H9 (cell line): ENCODE data around the gene CELF4. TPM values are rescaled to one million over a fixed set of nuclear protein-coding genes. Genes with fewer than 3 reads are reported as not detected.

Experiments used
- DNase-seq: peaks from one replicate; pipeline ENCODE4 v3.0.0-alpha.2; 2017
- H2AFZ ChIP-seq: one replicate; pipeline ENCODE4 v1.6.1; 2013; ENCODE audit warnings: mild to moderate bottlenecking, low read length, control low read depth, moderate library complexity
- H2AK5ac ChIP-seq: 2 replicates; pipeline ENCODE4 v1.6.1; 2013; ENCODE audit warnings: low read length, control low read depth, mixed read lengths; ENCODE audit not compliant: insufficient read length
- H2BK120ac ChIP-seq: one replicate; pipeline ENCODE4 v1.6.1; 2013; ENCODE audit warnings: low read depth, mild to moderate bottlenecking, low read length, control low read depth, inconsistent platforms; ENCODE audit not compliant: poor library complexity, severe bottlenecking
- H2BK12ac ChIP-seq: 2 replicates; pipeline ENCODE4 v1.6.1; 2013; ENCODE audit warnings: low read length, control low read depth, mixed read lengths, low read depth; ENCODE audit not compliant: insufficient read length
- H2BK15ac ChIP-seq: 2 replicates; pipeline ENCODE4 v1.6.1; 2013; ENCODE audit warnings: low read depth, low read length, control low read depth
- H2BK20ac ChIP-seq: one replicate; pipeline ENCODE4 v1.6.1; 2013; ENCODE audit warnings: low read depth, mild to moderate bottlenecking, low read length, control low read depth, inconsistent platforms; ENCODE audit not compliant: poor library complexity, severe bottlenecking
- H2BK5ac ChIP-seq: 2 replicates; pipeline ENCODE4 v1.6.1; 2013; ENCODE audit warnings: low read length, control low read depth, mixed read lengths; ENCODE audit not compliant: insufficient read length
- H3K14ac ChIP-seq: 2 replicates; pipeline ENCODE4 v1.6.1; 2013; ENCODE audit warnings: low read length, control low read depth; ENCODE audit not compliant: insufficient read depth
- H3K18ac ChIP-seq: 2 replicates; pipeline ENCODE4 v1.6.1; 2013; ENCODE audit warnings: low read depth, mild to moderate bottlenecking, mixed read lengths, low read length, control low read depth; ENCODE audit not compliant: insufficient read length
- H3K23ac ChIP-seq: 2 replicates; pipeline ENCODE4 v1.6.1; 2013; ENCODE audit warnings: low read length, control low read depth, mixed read lengths, low read depth; ENCODE audit not compliant: insufficient read length
- H3K23me2 ChIP-seq: 2 replicates; pipeline ENCODE4 v1.6.1; 2013; ENCODE audit warnings: low read depth, mild to moderate bottlenecking, mixed read lengths, low read length, control low read depth; ENCODE audit not compliant: insufficient read length, poor library complexity, severe bottlenecking
- H3K27ac ChIP-seq: 2 replicates; pipeline ENCODE4 v1.5.1; 2013; ENCODE audit warnings: low read length, control low read depth, mixed read lengths, low read depth; ENCODE audit not compliant: insufficient read length
- H3K27me3 ChIP-seq: 2 replicates; pipeline ENCODE4 v1.6.1; 2013; ENCODE audit warnings: low read length, control low read depth, inconsistent platforms; ENCODE audit not compliant: insufficient read depth
- H3K4ac ChIP-seq: 2 replicates; pipeline ENCODE4 v1.6.1; 2013; ENCODE audit warnings: low read depth, mild to moderate bottlenecking, control low read depth, inconsistent platforms, low read length, moderate library complexity
- H3K4me1 ChIP-seq: 2 replicates; pipeline ENCODE4 v1.6.1; 2013; ENCODE audit warnings: low read length, control low read depth, inconsistent platforms; ENCODE audit not compliant: insufficient read depth
- H3K4me2 ChIP-seq: 2 replicates; pipeline ENCODE4 v1.6.1; 2013; ENCODE audit warnings: low read length, control low read depth, mixed read lengths; ENCODE audit not compliant: insufficient read length, insufficient read depth
- H3K56ac ChIP-seq: 2 replicates; pipeline ENCODE4 v1.6.1; 2013; ENCODE audit warnings: low read depth, mild to moderate bottlenecking, mixed read lengths, low read length, control low read depth; ENCODE audit not compliant: insufficient read length
- H3K79me1 ChIP-seq: 2 replicates; pipeline ENCODE4 v1.6.1; 2013; ENCODE audit warnings: low read depth, mild to moderate bottlenecking, moderate library complexity, low read length, control low read depth, inconsistent platforms; ENCODE audit not compliant: insufficient read depth, poor library complexity, severe bottlenecking
- H3K79me2 ChIP-seq: 2 replicates; pipeline ENCODE4 v1.6.1; 2013; ENCODE audit warnings: low read length, control low read depth, inconsistent platforms; ENCODE audit not compliant: insufficient read depth
- H3K9ac ChIP-seq: 2 replicates; pipeline ENCODE4 v1.6.1; 2013; ENCODE audit warnings: low read length, control low read depth, mixed read lengths; ENCODE audit not compliant: insufficient read length; ENCODE audit errors: extremely low read depth
- H3K9me3 ChIP-seq: one replicate; pipeline ENCODE4 v1.6.1; 2013; ENCODE audit warnings: low read depth, low read length, inconsistent platforms; ENCODE audit not compliant: control insufficient read depth
- H3T11ph ChIP-seq: one replicate; pipeline ENCODE4 v1.6.1; 2013; ENCODE audit warnings: mild to moderate bottlenecking, low read length, control low read depth, inconsistent platforms
- H4K20me1 ChIP-seq: one replicate; pipeline ENCODE4 v1.6.1; 2013; ENCODE audit not compliant: control insufficient read depth, insufficient read length, insufficient read depth
- H4K5ac ChIP-seq: 2 replicates; pipeline ENCODE4 v1.6.1; 2013; ENCODE audit warnings: low read depth, mild to moderate bottlenecking, mixed read lengths, low read length, control low read depth; ENCODE audit not compliant: insufficient read length
- H4K8ac ChIP-seq: replicated peaks from 2 replicates; pipeline ENCODE4 v1.6.1; 2013; ENCODE audit warnings: low read length, control low read depth, mixed read lengths, low read depth; ENCODE audit not compliant: insufficient read length
- H4K91ac ChIP-seq: 2 replicates; pipeline ENCODE4 v1.6.1; 2013; ENCODE audit warnings: low read depth, mild to moderate bottlenecking, moderate library complexity, mixed read lengths, low read length, control low read depth; ENCODE audit not compliant: insufficient read length
- H3K27ac Mint-ChIP-seq, 3 experiments: 2 replicates in 2 of 3; 3 replicates in 1 of 3; pipeline ENCODE4 v1.8.0; 2020 to 2021; ENCODE audit warnings: mixed read lengths in 3 of 3, mild to moderate bottlenecking in 1 of 3, moderate library complexity in 1 of 3
- H3K27me3 Mint-ChIP-seq: 2 replicates; pipeline ENCODE4 v1.8.0; 2021; ENCODE audit warnings: low read depth, mild to moderate bottlenecking, moderate library complexity, mixed read lengths
- H3K36me3 Mint-ChIP-seq, 3 experiments: 2 replicates in 2 of 3; 3 replicates in 1 of 3; pipeline ENCODE4 v1.8.0; 2020 to 2021; ENCODE audit warnings: low read depth in 3 of 3, mixed read lengths in 3 of 3; ENCODE audit not compliant: insufficient read depth in 1 of 3
- H3K4me1 Mint-ChIP-seq, 2 experiments: 2 replicates each; pipeline ENCODE4 v1.8.0; 2020; ENCODE audit warnings: mixed read lengths in 2 of 2
- H3K4me3 Mint-ChIP-seq, 2 experiments: 2 replicates in 1 of 2; 3 replicates in 1 of 2; pipeline ENCODE4 v1.8.0; 2020 to 2021; ENCODE audit warnings: mild to moderate bottlenecking in 2 of 2, mixed read lengths in 2 of 2, moderate library complexity in 1 of 2
- H3K9me3 Mint-ChIP-seq, 2 experiments: 2 replicates in 1 of 2; 3 replicates in 1 of 2; pipeline ENCODE4 v1.8.0; 2020; ENCODE audit warnings: mild to moderate bottlenecking in 2 of 2, mixed read lengths in 2 of 2, moderate library complexity in 1 of 2
- WGBS: extraction: QIAGEN DNeasy Blood & Tissue Kit; methylation state at CpG from one replicate; pipeline ENCODE4 v1.1.7; 2013; ENCODE audit warnings: missing lambda C conversion rate, low lambda C conversion rate, mixed read lengths; ENCODE audit not compliant: insufficient read length; ENCODE audit errors: extremely low coverage; 5-methylcytosine and 5-hydroxymethylcytosine counted together
- total RNA-seq: library from RNA; stranded (reverse); gene quantifications from 2 replicates; pipeline ENCODE4 v1.2.1, GENCODE V29; 2021
- TF ChIP-seq, protein P1 (sequence below): fragments of 200-600 bp; sonication (generic); conservative IDR thresholded peaks from 3 replicates; pipeline ENCODE4 v1.8.0; 2021; ENCODE audit warnings: antibody characterized with exemption, mild to moderate bottlenecking

Gene CELF4
- total RNA-seq, 1 experiment from 2014 or later: 1.1 TPM

DNA sequence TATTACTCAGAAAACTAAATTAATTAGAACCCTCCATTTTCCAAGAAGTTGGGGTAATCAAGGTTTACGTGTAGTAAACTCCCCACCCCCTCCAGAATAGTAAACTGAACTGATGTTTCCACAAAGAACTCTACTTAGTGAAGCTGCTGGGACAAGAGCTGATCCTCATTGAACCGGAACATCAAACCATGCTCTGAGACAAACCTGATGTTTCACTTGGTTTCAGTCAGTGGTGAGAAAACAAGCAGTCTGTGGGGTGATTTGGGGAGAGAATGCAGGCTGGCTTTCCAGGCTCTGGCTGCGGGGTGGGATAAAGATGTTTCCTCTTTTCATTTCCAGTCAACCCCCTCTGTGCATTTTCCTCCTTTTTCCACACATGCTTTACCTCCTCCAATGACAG is 38.2 kb downstream of the CELF4 start:
- Histone ChIP-seq H3K56ac (no peak overlapping the region), H4K91ac (no peak overlapping the region), H3K27me3 (peaks cover 8% of the 10 kb centered on the region; the same call in 1 of the 2 replicates), H3K23me2 (peaks cover 2% of the 10 kb centered on the region), H2BK20ac (no peak overlapping the region), H2AK5ac (no peak overlapping the region), H3K4ac (no peak overlapping the region), H4K8ac (no peak overlapping the region), H3K79me1 (no peaks in the 10 kb centered on the region), H3K4me1 (peaks cover 7% of the 10 kb centered on the region; the same call in 1 of the 2 replicates), H3K14ac (no peak overlapping the region), H3K23ac (no peak overlapping the region), H3K9me3 (no peaks in the 10 kb centered on the region), H3K27ac (no peak overlapping the region), H3K18ac (no peak overlapping the region), H3K79me2 (no peaks in the 10 kb centered on the region), H2AFZ (no peak overlapping the region), H2BK120ac (no peak overlapping the region), H2BK12ac (no peak overlapping the region), H3K9ac (no peak overlapping the region), H4K5ac (no peak overlapping the region), H4K20me1 (peaks cover 2% of the 10 kb centered on the region), H2BK5ac (no peak overlapping the region), H3T11ph (no peak overlapping the region), H3K4me2 (no peak overlapping the region), H2BK15ac (no peak overlapping the region)
- no CpG with 5 or more reads among the region's 3 CpGs for WGBS
- H3K4me3 Mint-ChIP-seq: no peak overlapping the region
- H3K4me1 Mint-ChIP-seq: peaks cover 29 to 33% of the 10 kb centered on the region in 2 experiments
- no peak overlapping the region for H3K27ac Mint-ChIP-seq
- H3K36me3 Mint-ChIP-seq: no peaks in the 10 kb centered on the region
- peaks cover 49% of the 10 kb centered on the region for H3K27me3 Mint-ChIP-seq
- no peak for DNase-seq
- no peaks in the 10 kb centered on the region for H3K9me3 Mint-ChIP-seq
- TF ChIP-seq, protein P1, sequence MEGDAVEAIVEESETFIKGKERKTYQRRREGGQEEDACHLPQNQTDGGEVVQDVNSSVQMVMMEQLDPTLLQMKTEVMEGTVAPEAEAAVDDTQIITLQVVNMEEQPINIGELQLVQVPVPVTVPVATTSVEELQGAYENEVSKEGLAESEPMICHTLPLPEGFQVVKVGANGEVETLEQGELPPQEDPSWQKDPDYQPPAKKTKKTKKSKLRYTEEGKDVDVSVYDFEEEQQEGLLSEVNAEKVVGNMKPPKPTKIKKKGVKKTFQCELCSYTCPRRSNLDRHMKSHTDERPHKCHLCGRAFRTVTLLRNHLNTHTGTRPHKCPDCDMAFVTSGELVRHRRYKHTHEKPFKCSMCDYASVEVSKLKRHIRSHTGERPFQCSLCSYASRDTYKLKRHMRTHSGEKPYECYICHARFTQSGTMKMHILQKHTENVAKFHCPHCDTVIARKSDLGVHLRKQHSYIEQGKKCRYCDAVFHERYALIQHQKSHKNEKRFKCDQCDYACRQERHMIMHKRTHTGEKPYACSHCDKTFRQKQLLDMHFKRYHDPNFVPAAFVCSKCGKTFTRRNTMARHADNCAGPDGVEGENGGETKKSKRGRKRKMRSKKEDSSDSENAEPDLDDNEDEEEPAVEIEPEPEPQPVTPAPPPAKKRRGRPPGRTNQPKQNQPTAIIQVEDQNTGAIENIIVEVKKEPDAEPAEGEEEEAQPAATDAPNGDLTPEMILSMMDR: no peak
